HCT116 (cell line): ENCODE measurements around the gene BRICD5. TPM values are rescaled to one million over a fixed set of nuclear protein-coding genes. Genes with fewer than 3 reads are reported as not detected.

ENCODE experiments used
- ATAC-seq: fragments of 200-7000 bp; cut with Tn5 transposase; 2 replicates; pipeline ENCODE4 v1.9.1; 2020; ENCODE audit warnings: mild to moderate bottlenecking, moderate library complexity
- BruUV-seq: library from RNA; stranded (reverse); fragments of 400-500 nt; replicated peaks from 2 replicates; lab custom pipeline; 2021; lab: Mats Ljungman, UMichigan
- CTCF ChIA-PET: fragments of 300-600 bp; sonication (Branson Sonifier 250); formaldehyde crosslinking; loops from one replicate; lab custom pipeline; 2021; ENCODE audit warnings: antibody characterized with exemption; lab: Charles Lee
- POLR2A ChIA-PET: fragments of 300-600, 350-600 bp; sonication (Branson Sonifier 250); formaldehyde crosslinking; loops from one replicate; lab custom pipeline; 2021; ENCODE audit warnings: antibody characterized with exemption; lab: Charles Lee
- RAD21 ChIA-PET, 2 experiments: fragments of 300-600 bp; sonication (Branson Sonifier 250); formaldehyde crosslinking; loops; one replicate each; lab custom pipeline; 2023; ENCODE audit warnings: low total read pairs in 2 of 2; ENCODE audit not compliant: uncharacterized antibody in 2 of 2, unreplicated experiment in 2 of 2, low non-redundant PET in 1 of 2; lab: Charles Lee
- DNase-seq: peaks from one replicate; pipeline ENCODE4 v3.0.0-alpha.2; 2010; ENCODE audit warnings: low read depth, low spot score
- H2AFZ ChIP-seq: fragments of 200-600 bp; shearing (Covaris generic), sonication (generic); 2 replicates; pipeline ENCODE4 v1.6.1; 2017; ENCODE audit warnings: low read depth, mixed run types, mixed read lengths, antibody characterized with exemption, low read length; ENCODE audit not compliant: poor library complexity, severe bottlenecking
- H3K27ac ChIP-seq: 2 replicates; pipeline ENCODE4 v1.5.1; 2012; ENCODE audit warnings: low read depth, low read length
- H3K27me3 ChIP-seq: fragments of 200-600 bp; sonication (generic); 2 replicates; pipeline ENCODE4 v1.6.1; 2016; ENCODE audit warnings: mixed run types, low read length, mixed read lengths; ENCODE audit not compliant: insufficient read depth
- H3K36me3 ChIP-seq, 2 experiments: fragments of 200-500 bp in 1 of 2; fragments of 200-600 bp in 1 of 2; sonication (Bioruptor generic) in 1 of 2; sonication (generic) in 1 of 2; 2 replicates each; pipeline versions ENCODE4 v1.5.1 to v1.6.1; 2014 to 2016; ENCODE audit warnings: low read length in 2 of 2, inconsistent platforms in 1 of 2, mixed read lengths in 1 of 2, mixed run types in 1 of 2; ENCODE audit not compliant: insufficient read depth in 2 of 2, control insufficient read depth in 1 of 2
- H3K4me1 ChIP-seq, 2 experiments: fragments of 200-600 bp in 1 of 2; sonication (generic) in 1 of 2; 2 replicates each; pipeline versions ENCODE4 v1.5.1 to v1.6.1; 2012 to 2017; ENCODE audit warnings: low read length in 2 of 2, inconsistent platforms in 1 of 2, mild to moderate bottlenecking in 1 of 2, mixed read lengths in 1 of 2, mixed run types in 1 of 2, moderate library complexity in 1 of 2; ENCODE audit not compliant: insufficient read depth in 2 of 2, control insufficient read depth in 1 of 2
- H3K4me2 ChIP-seq: fragments of 200-600 bp; sonication (generic); 2 replicates; pipeline ENCODE4 v1.6.1; 2017; ENCODE audit warnings: mixed run types, low read length, mixed read lengths
- H3K4me3 ChIP-seq, 2 experiments: fragments of 200-600 bp in 1 of 2; sonication (generic) in 1 of 2; replicated peaks in 1 of 2; 2 replicates each; pipeline ENCODE4 v1.5.1; 2011 to 2016; ENCODE audit warnings: low read length in 2 of 2, control low read depth in 1 of 2, low read depth in 1 of 2, mild to moderate bottlenecking in 1 of 2, mixed read lengths in 1 of 2, mixed run types in 1 of 2
- H3K79me2 ChIP-seq: fragments of 200-600 bp; sonication (generic); 2 replicates; pipeline ENCODE4 v1.6.1; 2017; ENCODE audit warnings: mild to moderate bottlenecking, mixed run types, low read length, moderate library complexity, mixed read lengths; ENCODE audit not compliant: insufficient read depth
- H3K9ac ChIP-seq: fragments of 200-600 bp; sonication (generic); 2 replicates; pipeline ENCODE4 v1.6.1; 2016; ENCODE audit warnings: low read length, mixed read lengths
- H3K9me2 ChIP-seq: fragments of 200-600 bp; sonication (generic), shearing (Covaris generic); 2 replicates; pipeline ENCODE4 v1.6.1; 2017; ENCODE audit warnings: mixed run types, mild to moderate bottlenecking, moderate library complexity; ENCODE audit not compliant: insufficient read depth
- H3K9me3 ChIP-seq, 2 experiments: fragments of 200-500 bp in 1 of 2; fragments of 200-600 bp in 1 of 2; sonication (Bioruptor generic) in 1 of 2; sonication (generic) in 1 of 2; 2 replicates each; pipeline ENCODE4 v1.6.1; 2014 to 2017; ENCODE audit warnings: low read length in 2 of 2, mixed read lengths in 2 of 2, inconsistent platforms in 1 of 2, low read depth in 1 of 2, mild to moderate bottlenecking in 1 of 2, mixed run types in 1 of 2, moderate library complexity in 1 of 2; ENCODE audit not compliant: control insufficient read depth in 1 of 2, insufficient read depth in 1 of 2
- H4K20me1 ChIP-seq: fragments of 200-600 bp; sonication (generic), shearing (Covaris generic); 2 replicates; pipeline ENCODE4 v1.6.1; 2017; ENCODE audit warnings: mixed run types, mild to moderate bottlenecking, moderate library complexity; ENCODE audit not compliant: insufficient read depth
- CBX3 ChIP-seq: IDR thresholded peaks from 2 replicates; pipeline ENCODE4 v1.6.1; 2012; ENCODE audit warnings: low read depth
- CEBPB ChIP-seq: IDR thresholded peaks from 2 replicates; pipeline ENCODE4 v1.6.1; 2012; ENCODE audit warnings: low read depth
- EGR1 ChIP-seq: IDR thresholded peaks from 2 replicates; pipeline ENCODE4 v1.6.1; 2012; ENCODE audit warnings: low read depth
- EZH2 ChIP-seq: fragments of 200-600 bp; sonication (generic); IDR thresholded peaks from 2 replicates; pipeline ENCODE4 v1.6.1; 2017; ENCODE audit warnings: antibody characterized with exemption, mixed run types
- EZH2phosphoT487 ChIP-seq: fragments of 200-600 bp; IDR thresholded peaks from 2 replicates; pipeline ENCODE4 v1.6.1; 2018; ENCODE audit warnings: antibody characterized with exemption, borderline replicate concordance
- JUND ChIP-seq: IDR thresholded peaks from 2 replicates; pipeline ENCODE4 v1.6.1; 2012
- SIN3A ChIP-seq: IDR thresholded peaks from 2 replicates; pipeline ENCODE4 v1.6.1; 2012; ENCODE audit warnings: low read depth
- TCF7L2 ChIP-seq: IDR thresholded peaks from 2 replicates; pipeline ENCODE4 v1.7.0; 2011; ENCODE audit warnings: borderline replicate concordance, inconsistent platforms; ENCODE audit not compliant: insufficient read depth, insufficient read length; ENCODE audit errors: extremely low read depth
- YY1 ChIP-seq: IDR thresholded peaks from 2 replicates; pipeline ENCODE4 v1.6.1; 2011; ENCODE audit warnings: low read length, low read depth, moderate library complexity, mild to moderate bottlenecking; ENCODE audit not compliant: insufficient replicate concordance; ENCODE audit errors: extremely low read depth
- ZFX ChIP-seq: fragments of 450-650 bp; IDR thresholded peaks from 2 replicates; pipeline ENCODE4 v1.6.1; 2017
- intact Hi-C: fragments of 100-400 bp; cut with micrococcal nuclease; formaldehyde crosslinking; loops from 2 replicates; pipeline ENCODE4 v1.10.0; 2022
- total RNA-seq: library from RNA; stranded (reverse); gene quantifications from one replicate; pipeline ENCODE4 v1.2.1, GENCODE V29; 2021; ENCODE audit not compliant: unreplicated experiment

The BRICD5 gene
- total RNA-seq, 1 experiment from 2014 or later: 9.8 TPM

GRCh38 chr16:2184962-2185361 is 25.7 kb downstream of the BRICD5 start:
- no peaks in the 10 kb centered on the region for H3K4me1 ChIP-seq
- intact Hi-C loops: no loop called here
- no peak overlapping the region for H3K27ac ChIP-seq
- BruUV-seq: no TSS peak
- H3K9me3 ChIP-seq: no peaks in the 10 kb centered on the region
- no peak overlapping the region for H3K4me2 ChIP-seq
- H2AFZ ChIP-seq: no peak overlapping the region
- TF ChIP-seq EZH2 (no peak), ZFX (no peak), SIN3A (no peak), EZH2phosphoT487 (no peak), CEBPB (no peak), CBX3 (no peak), JUND (no peak), YY1 (no peak), TCF7L2 (no peak)
- H3K4me3 ChIP-seq: no peak overlapping the region
- no peaks in the 10 kb centered on the region for H3K36me3 ChIP-seq
- ChIA-PET POLR2A (no interaction called here), RAD21 (no interaction called here), CTCF (no interaction called here)
- H3K79me2 ChIP-seq: no peaks in the 10 kb centered on the region
- no peaks in the 10 kb centered on the region for H3K27me3 ChIP-seq
- H4K20me1 ChIP-seq: no peaks in the 10 kb centered on the region
- no peak for DNase-seq
- H3K9me2 ChIP-seq: no peaks in the 10 kb centered on the region
- ATAC-seq: no peak
- H3K9ac ChIP-seq: no peak overlapping the region

GRCh38 chr16:2184346-2184745 is 26.3 kb downstream of the BRICD5 start:
- ChIA-PET CTCF (no interaction called here), RAD21 (no interaction called here), POLR2A (no interaction called here)
- Histone ChIP-seq H3K9me2 (no peaks in the 10 kb centered on the region), H2AFZ (no peak overlapping the region), H3K4me1 (no peaks in the 10 kb centered on the region), H3K4me2 (no peak overlapping the region), H3K4me3 (no peak overlapping the region), H4K20me1 (no peaks in the 10 kb centered on the region), H3K27me3 (no peaks in the 10 kb centered on the region), H3K27ac (no peak overlapping the region), H3K9me3 (no peaks in the 10 kb centered on the region), H3K36me3 (no peaks in the 10 kb centered on the region), H3K79me2 (no peaks in the 10 kb centered on the region), H3K9ac (no peak overlapping the region)
- DNase-seq: no peak
- no peak for TF ChIP-seq EGR1
- no peak for TF ChIP-seq EZH2
- ATAC-seq: no peak
- intact Hi-C loops: no loop called here
- BruUV-seq: no TSS peak
